Measurements from ENCODE around the gene CMSS1. TPM values are rescaled to one million over a fixed set of nuclear protein-coding genes. Genes with fewer than 3 reads are reported as not detected.

The CMSS1 gene
- total RNA-seq, 1 experiment from 2014 or later, result 59.1 TPM

DNA sequence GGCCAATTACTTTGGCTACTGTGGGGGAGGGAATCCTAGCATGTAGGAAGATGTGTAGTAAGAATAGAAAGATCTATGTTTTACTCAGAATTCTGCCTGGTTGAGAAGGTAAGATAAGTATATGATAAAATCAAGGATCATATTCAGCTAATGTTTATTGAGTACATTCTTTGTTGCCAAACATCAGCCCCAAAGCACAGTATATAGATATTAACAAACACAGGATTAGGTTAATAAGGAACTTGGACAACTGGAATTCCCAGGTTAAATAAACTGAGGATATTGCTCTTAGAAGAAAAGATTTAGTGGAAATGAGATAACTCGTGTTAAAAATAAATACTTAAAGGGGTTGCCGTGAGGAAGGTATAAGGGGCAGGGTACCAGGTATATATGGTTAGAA lies 167.0 kb downstream of the CMSS1 start:
- no peak for DNase-seq (ENCODE audit: low read depth)

DNA sequence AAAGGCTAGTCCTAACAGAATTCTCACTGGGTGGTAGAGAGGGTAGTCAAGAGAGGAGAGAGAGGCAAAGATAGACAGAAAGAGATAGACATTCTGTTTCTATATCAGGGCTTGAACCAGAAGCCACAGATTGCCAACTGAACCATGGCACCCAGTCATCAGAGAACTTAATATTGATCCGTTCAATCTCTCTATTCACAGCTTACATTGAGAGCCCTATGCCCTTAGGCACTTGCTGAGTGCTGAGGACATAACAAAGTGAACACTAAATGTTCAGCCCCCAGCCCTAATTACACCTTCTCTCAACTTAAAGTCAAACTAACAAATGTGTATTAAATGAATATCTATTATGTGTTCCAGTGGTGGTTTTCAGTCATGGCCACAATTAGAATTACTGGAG lies 172.5 kb downstream of the CMSS1 start:
- DNase-seq (ENCODE audit: low read depth), result no peak

DNA sequence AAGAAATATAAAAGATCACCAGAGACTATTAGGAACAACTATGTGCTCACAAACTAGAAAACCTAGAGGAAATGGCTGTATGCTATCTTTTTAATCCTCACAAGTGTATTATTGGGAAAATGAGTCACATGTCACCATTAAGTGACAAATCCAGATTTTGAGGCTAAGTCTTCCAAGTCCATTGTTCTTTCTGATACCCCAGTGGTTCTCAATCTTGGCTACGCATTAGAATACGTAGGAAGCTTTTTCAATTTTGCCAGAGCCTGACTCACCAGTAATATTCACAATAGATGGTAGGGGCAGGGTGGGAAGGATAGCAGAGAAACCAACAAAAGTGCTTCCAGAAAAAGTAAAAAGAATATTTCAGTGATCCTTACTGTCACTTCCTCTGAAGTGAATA lies 179.6 kb downstream of the CMSS1 start:
- no peak for DNase-seq (ENCODE audit: low read depth)

DNA sequence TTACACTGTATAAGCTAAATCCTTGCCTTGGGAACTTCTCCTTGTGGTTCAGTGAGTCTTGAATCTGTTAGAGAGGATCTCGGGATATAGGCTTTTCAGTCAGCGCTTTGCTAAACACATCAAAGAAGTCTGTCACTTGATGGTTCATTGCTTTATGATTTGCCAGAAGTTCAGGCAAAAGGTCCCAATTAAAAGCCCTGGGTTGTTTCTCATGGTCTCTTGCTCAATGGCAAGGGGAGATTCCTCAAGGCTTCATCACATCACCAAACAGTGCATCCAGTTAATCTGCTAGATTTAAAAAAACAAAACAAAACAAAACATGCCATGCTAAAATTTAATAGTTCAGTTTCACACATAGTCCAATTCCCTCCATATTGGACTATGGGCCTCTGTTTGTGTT lies 181.9 kb downstream of the CMSS1 start:
- no peak for DNase-seq (ENCODE audit: low read depth)

DNA sequence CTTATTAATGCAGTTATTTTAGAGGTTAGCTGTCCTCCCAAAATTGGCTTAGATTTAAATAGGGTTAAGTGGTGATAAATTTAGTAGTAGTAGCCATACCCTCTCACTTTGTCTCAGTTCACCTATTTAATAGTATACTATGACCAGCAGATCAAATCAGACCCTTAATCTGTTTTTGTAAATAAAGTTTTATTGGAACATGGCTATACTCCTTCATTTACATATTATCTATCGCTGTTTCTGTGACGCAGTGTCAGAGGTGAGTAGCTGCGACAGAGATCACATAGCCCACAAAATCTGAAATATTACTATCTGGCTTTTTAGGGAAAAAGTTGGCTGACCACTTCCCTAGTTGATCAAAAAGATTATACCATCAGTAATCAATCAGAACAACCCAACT lies 183.4 kb downstream of the CMSS1 start:
- no peak for DNase-seq (ENCODE audit: low read depth)

DNA sequence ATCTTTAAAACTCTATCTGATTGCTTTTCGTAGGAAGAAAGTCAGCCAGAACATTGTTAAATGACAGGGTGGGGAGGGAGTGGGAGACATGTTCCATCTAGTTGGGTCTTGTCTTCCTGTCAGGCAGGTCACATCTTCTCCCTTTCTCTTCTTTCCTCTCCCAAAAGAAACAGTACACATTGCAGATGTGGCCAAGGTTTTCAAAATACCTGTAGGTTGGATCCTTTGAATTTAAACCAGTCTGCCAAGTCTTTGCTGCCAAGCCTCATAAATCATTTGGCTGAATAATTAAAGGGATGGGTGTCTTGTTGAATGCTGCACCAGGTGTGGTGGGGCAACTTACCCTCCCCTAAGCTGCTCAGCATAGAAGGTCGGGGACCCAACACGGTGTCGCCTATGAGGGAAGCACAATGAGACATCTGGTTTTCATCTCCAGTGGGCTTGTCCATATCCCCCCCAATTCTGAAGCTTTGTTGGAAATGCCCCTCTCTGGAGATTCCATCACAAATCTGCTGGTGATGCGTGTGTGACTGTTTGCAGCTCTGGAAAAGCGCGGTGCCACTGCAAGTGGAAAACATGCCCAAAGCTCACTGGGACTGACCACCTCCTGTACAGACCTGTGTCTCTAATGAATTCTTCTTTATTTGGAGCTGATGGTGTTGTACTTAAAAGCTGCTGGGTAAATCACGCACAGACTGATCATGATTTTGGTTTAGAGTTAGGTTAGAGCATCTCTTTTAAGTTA lies 184.0 kb downstream of the CMSS1 start:
- no peak for DNase-seq (ENCODE audit: low read depth)

DNA sequence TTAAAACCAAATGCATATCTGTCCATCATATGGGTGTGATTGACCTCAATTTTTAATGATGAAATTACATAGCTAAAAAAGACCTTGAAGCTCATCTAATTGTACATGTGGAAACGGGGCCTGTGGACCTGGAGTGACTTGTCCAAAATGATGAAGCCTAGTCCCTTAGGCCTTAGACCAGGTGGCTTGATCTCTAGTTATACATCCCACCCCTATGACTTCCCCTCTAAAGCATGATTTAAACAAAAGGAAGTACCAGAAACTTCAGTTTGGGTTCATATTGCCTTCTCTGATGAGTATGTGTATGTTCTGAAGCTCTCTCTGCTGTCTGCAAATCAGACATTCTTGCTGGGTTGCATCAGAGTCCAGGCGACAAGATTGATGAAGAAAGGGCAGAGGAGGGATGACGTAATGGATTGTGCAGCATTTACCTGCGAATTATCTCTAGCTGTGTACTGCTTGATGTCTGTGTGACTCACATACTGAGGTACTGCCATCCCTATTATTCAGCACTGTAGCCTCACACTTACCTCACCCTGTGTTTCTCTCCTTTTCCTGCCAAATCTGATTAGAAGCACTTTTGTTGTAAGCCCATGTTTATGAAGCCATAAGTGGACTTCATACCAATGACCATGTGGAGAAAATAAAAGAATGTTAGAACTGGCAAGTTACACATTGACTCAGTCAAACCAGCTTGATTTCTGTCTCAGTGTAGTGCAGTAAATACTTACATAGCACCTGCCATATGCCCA lies 185.1 kb downstream of the CMSS1 start:
- peak; percentile 90 for DNase-seq (ENCODE audit: low read depth)

DNA sequence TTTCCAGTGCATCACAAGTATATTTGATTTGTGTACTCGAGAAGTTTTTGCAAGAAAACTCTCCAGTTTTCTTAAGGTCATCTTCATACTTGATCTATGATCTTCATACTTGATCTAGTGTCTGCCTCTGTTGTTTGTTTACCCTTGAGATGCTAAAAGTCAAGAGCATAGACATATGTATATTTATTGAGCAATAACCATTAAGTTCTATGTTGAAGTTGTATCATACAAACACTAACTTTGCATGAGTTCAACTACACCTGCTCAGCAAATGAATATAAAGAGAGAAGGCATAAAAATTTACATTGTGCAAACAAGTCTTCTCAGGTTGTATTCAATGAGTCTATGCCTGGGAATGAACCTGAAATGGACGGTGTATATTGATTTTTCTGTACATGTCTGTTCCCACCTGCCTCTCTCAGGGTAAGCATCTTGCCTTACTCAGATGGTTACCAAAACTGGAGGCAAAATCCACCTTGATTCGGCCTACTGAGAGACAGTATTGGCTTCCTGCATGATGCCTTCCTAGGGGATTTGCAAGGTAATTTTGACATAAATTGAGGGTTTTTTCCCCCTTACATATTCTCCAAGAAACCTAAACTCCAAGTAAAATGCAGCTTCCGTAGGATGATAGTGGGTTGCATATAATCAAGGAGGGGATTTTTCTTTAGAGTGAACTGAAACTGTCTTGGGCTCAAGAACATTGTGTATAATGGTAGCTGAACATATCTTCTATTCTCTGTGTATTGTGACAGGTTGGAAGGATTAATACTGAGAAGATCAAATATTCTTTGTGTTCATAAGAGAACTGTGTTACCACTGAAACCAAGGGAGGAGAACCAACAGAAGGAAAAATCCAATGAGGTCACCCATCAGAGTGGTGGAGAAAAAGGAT lies 186.2 kb downstream of the CMSS1 start:
- no peak for DNase-seq (ENCODE audit: low read depth)

DNA sequence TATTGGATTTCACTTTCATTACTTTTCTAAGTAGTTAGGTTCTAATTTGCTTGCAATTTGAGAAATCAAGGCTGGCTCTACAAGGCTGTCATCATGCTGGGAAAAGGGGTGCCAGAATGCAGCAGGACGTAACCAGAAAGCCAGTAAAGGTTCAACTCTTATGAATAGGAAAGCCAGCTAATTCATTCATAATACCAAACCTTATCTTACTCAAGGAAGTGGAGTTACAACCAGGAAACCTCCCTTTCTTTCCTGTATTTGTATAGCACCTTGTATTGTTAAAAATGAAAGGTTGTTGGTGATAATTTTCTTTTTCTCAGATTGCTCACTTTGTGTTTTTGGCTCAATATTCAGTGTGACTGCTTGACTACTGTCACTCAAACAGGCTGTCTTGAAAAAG lies 187.3 kb downstream of the CMSS1 start:
- no peak for DNase-seq (ENCODE audit: low read depth)

DNA sequence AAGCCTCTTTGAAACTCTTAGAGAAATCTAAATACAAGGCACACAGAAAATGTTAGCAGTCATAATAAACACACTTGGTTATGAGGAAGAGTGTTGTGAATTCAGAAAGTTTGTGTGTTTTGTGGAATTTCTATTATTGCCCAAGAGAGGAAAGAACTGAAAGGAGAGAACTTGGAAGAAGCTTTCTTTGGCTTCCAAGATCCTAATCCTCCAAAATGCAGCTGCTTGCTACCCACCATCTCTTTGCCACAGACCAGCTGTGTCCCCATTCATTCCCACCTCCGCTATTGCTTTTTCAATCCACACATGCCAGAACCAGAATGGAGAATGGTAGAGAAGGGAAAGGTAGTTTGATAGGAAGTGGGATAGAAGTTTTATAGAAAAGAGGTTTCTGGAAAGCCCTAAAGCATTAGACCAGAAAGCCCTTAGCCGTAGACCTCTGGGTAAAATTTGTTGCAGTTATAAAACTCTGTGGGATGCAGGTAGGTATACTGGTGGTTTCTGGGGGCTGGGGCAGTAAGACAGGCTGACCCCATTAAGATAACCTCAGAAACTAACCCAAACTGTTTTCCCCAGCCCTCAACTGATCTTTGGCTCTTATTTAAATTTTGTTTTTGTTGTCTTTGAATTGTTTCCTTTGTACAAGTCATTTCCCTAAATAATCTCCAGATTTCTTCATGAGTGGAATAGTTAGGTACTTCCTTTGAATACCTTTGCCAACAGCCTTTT lies 188.2 kb downstream of the CMSS1 start:
- no peak for DNase-seq (ENCODE audit: low read depth)

DNA sequence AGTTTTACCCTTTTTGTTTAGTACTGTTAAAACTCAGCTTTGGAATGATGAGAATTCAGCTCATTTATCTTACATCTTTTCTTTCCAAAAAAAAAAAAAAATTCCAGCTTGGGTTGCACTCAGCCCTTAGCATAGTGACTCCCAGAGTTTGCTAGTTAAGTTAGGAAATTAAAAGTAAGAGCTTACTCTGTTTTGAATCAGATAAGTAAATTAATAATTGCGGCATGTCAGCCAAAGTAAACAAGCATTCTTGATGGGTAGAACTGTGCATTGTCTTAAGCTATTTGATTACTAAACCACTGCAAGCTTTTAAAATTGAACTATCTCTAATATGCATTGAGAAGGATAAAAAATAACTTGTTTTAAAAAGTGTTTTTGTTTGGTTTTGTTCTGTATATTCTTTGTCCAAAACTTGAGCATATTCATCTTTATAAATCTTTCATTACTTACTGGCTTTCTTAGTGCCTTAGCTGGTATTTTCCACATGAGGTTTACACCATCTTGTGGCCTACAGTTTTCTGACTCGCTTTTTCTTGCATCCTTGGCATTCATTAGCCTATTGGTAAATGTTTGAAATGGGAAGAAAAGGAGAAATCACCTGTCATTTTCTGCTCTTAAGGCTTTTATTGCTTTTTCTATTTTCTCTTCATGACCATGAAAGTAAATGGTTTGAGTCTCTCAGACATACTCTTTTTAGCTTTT lies 189.1 kb downstream of the CMSS1 start:
- no peak for DNase-seq (ENCODE audit: low read depth)

DNA sequence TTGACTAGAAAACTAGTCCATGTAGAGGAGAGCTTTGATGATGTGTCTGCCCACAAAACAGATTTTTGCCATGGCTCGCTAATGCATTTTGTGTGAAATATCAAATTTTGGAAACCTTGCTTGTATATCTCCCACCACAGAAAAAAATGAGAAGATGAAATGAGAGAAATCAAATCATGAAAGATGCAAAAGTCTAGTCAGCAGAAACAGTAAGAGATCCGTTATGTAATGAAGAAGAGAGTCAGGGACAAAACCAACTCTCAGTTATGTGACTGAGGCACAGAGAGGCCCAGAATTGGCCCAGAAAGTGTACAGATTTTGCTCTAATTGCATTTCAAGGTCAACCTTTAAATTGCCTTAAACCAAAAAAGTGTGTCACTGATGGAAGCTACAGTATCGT lies 189.7 kb downstream of the CMSS1 start:
- DNase-seq (ENCODE audit: low read depth), result no peak

DNA sequence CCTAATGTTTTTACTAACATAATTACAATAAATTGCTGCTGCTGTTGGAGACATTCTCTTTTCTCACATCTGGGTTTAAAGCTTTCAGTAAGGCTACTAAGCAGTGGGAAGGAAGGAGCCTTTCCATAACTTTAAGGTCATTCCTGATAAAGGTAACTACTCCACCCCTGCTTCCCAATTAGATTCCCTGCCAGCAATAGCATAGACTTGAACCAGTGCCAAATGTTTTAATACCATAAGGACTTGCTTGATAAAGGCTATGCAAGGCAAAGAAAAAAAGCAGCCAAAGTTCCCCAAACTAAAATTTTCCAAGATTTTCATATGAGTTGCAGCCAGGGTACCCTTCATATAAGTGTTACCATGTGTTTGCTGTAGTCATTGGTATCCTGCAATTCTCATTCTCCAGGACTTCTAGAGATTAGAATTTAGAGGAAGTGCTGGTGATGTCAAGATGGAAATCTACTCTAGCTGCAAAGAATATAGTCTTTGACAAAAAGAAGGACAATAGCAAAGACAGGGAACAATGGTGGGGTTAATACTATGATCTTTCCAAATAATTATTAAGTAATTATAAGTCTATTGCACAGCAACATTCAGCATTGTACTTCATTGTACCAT lies 190.5 kb downstream of the CMSS1 start:
- DNase-seq (ENCODE audit: low read depth), result no peak

DNA sequence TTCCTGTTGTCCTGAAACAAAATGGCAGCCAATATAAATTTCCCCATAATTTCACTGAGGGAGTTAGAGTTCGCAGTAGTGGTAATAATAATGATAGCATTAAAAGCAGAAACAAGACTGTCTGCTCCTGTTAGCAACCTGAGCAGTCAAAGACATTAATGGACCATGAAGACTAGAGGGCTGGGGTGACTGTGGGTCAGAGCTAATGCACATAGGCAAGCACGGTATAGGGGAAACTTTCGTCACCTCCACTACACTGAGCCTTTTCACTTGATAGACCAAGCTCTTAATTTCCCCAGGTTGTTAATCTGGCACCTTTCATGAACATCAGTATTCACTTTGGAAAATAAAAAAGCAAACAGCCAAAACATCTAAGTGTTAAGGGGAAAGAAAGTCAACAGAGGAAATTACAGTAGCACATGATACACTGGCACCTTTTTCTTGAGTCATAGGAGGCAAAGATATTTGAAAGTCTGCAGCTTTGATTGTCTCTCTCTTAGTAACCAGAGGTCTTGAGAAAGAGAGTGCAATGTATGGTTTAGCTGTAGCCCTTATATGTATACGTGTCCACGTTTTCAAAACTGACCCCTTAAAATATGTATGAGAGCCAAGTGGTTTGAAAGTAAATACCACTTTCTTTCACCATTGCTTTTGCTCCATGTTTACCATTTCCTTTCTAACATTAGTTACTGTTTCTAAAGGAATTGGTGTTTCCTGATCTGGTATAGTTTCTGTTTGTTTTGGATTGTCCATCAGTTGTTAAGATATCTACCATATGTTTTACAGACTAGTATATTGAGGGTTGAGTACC lies 191.8 kb downstream of the CMSS1 start:
- no peak for DNase-seq (ENCODE audit: low read depth)

DNA sequence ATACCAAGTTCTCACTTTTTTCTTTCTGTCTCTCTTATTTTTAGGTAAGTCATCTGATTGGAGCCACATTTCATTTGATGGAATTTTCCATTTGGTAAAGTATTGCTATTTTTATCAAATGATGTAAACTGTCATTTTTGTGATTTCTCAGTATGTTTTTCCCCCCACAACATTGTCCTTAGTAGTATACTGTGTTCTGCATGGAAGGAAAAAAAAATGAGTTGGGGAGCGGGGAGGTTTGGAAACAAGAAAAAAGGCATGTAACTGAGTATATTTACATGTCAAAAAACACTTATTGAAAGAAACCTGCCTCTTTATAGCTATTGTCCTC lies 192.4 kb downstream of the CMSS1 start:
- no peak for DNase-seq (ENCODE audit: low read depth)

DNA sequence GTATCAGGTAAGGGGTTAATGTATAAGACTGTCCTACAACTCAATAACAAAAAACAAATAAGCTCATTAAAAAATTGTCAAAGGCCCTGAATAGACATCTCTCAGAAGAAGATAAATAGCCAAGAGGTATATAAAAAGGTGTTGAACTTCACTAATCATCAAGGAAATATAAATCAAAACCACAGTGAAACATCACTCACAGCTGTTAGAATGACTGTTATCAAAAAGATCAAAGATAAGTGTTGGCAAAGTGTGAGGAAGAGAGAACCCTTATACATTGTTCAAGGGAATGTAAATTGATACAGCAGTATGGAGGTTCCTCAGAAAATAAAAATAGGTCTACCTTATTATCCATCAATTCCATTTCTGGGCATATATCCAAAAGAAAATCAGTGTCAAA lies 201.1 kb downstream of the CMSS1 start:
- DNase-seq (ENCODE audit: low read depth), result no peak

DNA sequence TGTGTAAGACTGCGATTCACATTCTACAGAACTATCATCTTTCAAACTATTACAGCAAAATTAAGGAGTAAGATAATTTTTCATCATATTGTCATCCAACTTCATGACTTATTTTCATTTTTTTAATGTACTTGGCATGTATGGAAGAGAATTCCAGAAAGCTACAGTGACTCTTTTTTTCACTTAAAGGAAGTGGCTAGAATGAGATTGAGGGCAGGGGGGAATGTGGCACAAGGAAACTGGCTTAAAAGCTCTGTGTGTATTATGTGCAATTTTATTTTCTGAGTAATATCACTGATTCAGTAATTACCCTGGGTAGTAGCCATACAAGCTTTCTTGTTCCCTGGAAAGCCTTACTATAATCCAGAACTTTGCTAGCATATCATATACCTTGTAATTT lies 202.1 kb downstream of the CMSS1 start:
- DNase-seq (ENCODE audit: low read depth), result no peak

DNA sequence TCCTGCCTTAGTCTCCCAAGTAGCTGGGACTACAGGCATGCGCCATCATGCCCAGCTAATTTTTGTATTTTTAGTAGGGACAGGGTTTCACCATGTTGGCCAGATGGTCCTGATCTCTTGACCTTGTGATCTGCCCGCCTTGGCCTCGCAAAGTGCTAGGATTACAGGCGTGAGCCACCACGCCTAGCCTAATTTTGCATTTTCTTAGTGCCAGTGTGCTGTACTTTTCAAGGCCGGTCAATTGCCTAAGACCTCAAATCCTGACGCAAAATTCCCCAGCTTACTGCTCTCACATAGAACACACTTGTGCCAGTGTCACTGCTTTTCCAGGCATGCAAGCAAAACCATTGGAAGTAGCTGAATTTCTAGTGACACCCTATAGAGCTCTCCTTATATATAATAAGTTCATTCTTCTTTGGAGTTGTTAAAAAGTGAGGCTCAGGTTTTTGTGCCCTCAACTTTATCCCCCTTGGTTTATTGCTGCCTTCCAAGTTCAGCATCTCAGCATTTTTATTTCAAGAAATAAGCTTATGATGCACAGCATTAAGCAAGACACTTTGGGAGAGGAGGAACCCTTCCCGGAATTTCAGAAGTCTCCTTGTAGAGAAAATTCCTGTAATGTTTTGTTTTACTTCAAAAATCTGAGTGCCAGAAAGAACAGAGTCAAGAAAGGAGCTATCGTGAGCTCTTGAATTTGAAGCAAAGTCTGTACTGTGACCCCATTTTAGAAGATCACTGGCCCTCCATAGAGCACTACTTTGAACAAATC lies 203.4 kb downstream of the CMSS1 start:
- DNase-seq (ENCODE audit: low read depth), result no peak

DNA sequence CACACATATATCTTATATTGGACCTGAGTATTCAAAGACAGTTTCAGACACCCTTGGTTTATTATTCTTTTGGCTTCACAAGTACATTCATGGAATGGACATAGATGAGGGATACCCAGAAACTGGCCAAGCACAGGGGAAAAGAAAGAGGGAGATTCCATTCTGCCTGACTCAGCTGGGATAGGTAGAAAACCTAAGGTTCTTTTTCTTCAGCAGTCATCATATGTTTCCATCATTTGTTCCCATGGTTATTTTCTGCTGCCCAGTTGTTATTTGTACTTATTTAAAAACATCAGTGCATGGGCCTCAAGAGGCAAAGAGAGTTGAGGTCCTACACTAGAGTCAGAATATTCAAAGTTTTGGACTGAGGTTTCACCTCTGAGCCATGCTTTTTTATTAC lies 204.8 kb downstream of the CMSS1 start:
- no peak for DNase-seq (ENCODE audit: low read depth)
